GM23248 (cell line): ENCODE results near the gene HIF3A. TPM values are rescaled to one million over a fixed set of nuclear protein-coding genes. Genes with fewer than 3 reads are reported as not detected.
A peak's percentile ranks its signal among the peaks of the same experiment; 100 is the strongest.

ENCODE experiments used
- DNase-seq: peaks from one replicate; pipeline ENCODE4 v3.0.0-alpha.2; 2015
- H2AFZ ChIP-seq: fragments of 200-600 bp; sonication (generic); 2 replicates; pipeline ENCODE4 v1.6.1; 2016; ENCODE audit warnings: antibody characterized with exemption
- H3F3A ChIP-seq: fragments of 200-600 bp; sonication (generic); 2 replicates; pipeline ENCODE4 v1.6.1; 2016; ENCODE audit warnings: mild to moderate bottlenecking, antibody characterized with exemption, mixed run types; ENCODE audit not compliant: insufficient read depth
- H3K27ac ChIP-seq: fragments of 200-600 bp; sonication (generic); 2 replicates; pipeline ENCODE4 v1.5.1; 2016; ENCODE audit warnings: mild to moderate bottlenecking
- H3K27me3 ChIP-seq: fragments of 200-600 bp; sonication (generic); replicated peaks from 2 replicates; pipeline ENCODE4 v1.6.1; 2016; ENCODE audit warnings: mild to moderate bottlenecking; ENCODE audit not compliant: insufficient read depth
- H3K36me3 ChIP-seq: fragments of 200-600 bp; sonication (generic); 2 replicates; pipeline ENCODE4 v1.6.1; 2016; ENCODE audit warnings: low read depth, mild to moderate bottlenecking
- H3K4me1 ChIP-seq: fragments of 200-600 bp; sonication (generic); 2 replicates; pipeline ENCODE4 v1.6.1; 2016; ENCODE audit warnings: mild to moderate bottlenecking; ENCODE audit not compliant: insufficient read depth
- H3K4me2 ChIP-seq: fragments of 200-600 bp; sonication (generic); one replicate; pipeline ENCODE4 v1.6.1; 2016; ENCODE audit warnings: mild to moderate bottlenecking; ENCODE audit not compliant: unreplicated experiment
- H3K4me3 ChIP-seq: fragments of 200-600 bp; sonication (generic); 2 replicates; pipeline ENCODE4 v1.5.1; 2016; ENCODE audit warnings: mild to moderate bottlenecking
- H3K79me2 ChIP-seq: fragments of 200-600 bp; sonication (generic); 2 replicates; pipeline ENCODE4 v1.6.1; 2016; ENCODE audit warnings: mild to moderate bottlenecking; ENCODE audit not compliant: insufficient read depth
- H3K9ac ChIP-seq: fragments of 200-600 bp; sonication (generic); 2 replicates; pipeline ENCODE4 v1.6.1; 2016; ENCODE audit warnings: mild to moderate bottlenecking
- H3K9me2 ChIP-seq: fragments of 200-600 bp; sonication (generic); 2 replicates; pipeline ENCODE4 v1.6.1; 2016; ENCODE audit warnings: mixed run types, mild to moderate bottlenecking, moderate library complexity; ENCODE audit not compliant: insufficient read depth
- H3K9me3 ChIP-seq: fragments of 200-600 bp; sonication (generic); one replicate; pipeline ENCODE4 v1.6.1; 2017; ENCODE audit warnings: low read depth
- H4K20me1 ChIP-seq: fragments of 200-600 bp; sonication (generic); 2 replicates; pipeline ENCODE4 v1.6.0; 2016; ENCODE audit not compliant: insufficient read depth
- EZH2 ChIP-seq: fragments of 200-600 bp; sonication (generic); IDR thresholded peaks from 2 replicates; pipeline ENCODE4 v1.6.1; 2018; ENCODE audit warnings: antibody characterized with exemption, mild to moderate bottlenecking; ENCODE audit not compliant: insufficient read depth, poor library complexity, severe bottlenecking
- EZH2phosphoT487 ChIP-seq: fragments of 200-600 bp; sonication (generic); IDR thresholded peaks from 2 replicates; pipeline ENCODE4 v1.6.1; 2018; ENCODE audit warnings: antibody characterized with exemption, moderate library complexity, mild to moderate bottlenecking, low read depth; ENCODE audit not compliant: insufficient read depth
- WGBS, 2 experiments: methylation state at CpG; one replicate each; pipeline ENCODE4 v1.1.6; 2015 to 2017; ENCODE audit warnings: low lambda C conversion rate in 2 of 2, low coverage in 1 of 2; ENCODE audit errors: missing lambda C conversion rate in 2 of 2; 5-methylcytosine and 5-hydroxymethylcytosine counted together
- in situ Hi-C: fragments of 300-500 bp; cut with MboI; formaldehyde crosslinking; loops from 2 replicates; pipeline ENCODE4 v1.15.0; 2020
- polyA plus RNA-seq: library from polyadenylated mRNA; unstranded; fragments of >200 nt; fragmentation: Nextera tagmentation; extraction: Ambion mirVana; gene quantifications from 2 replicates; pipeline ENCODE4 v1.2.1, GENCODE V29; 2016
- total RNA-seq: library from RNA; depleted of rRNA; stranded (reverse); fragments of >200 nt; shearing (Covaris generic); gene quantifications from 2 replicates; pipeline ENCODE4 v1.2.3, GENCODE V29; 2014

HIF3A gene
- total and polyA plus RNA-seq, 2 experiments from 2014 or later = 0.20 TPM; not detected in 1

GRCh38 chr19:46376241-46377153 lies 79.7 kb downstream of the HIF3A start:
- no peak overlapping the region for H3K9ac ChIP-seq
- H3K36me3 ChIP-seq = no peaks in the 10 kb centered on the region
- H3K9me3 ChIP-seq = no peaks in the 10 kb centered on the region
- no peak overlapping the region for H2AFZ ChIP-seq
- no peak overlapping the region for H3K27ac ChIP-seq
- H3K4me2 ChIP-seq = no peak overlapping the region
- peaks cover 54% of the 10 kb centered on the region for H3K4me1 ChIP-seq
- no peaks in the 10 kb centered on the region for H4K20me1 ChIP-seq
- H3K27me3 ChIP-seq = no peaks in the 10 kb centered on the region
- H3F3A ChIP-seq = peaks cover 44% of the 10 kb centered on the region
- no peaks in the 10 kb centered on the region for H3K9me2 ChIP-seq
- H3K79me2 ChIP-seq = peaks cover 34% of the 10 kb centered on the region
- DNase-seq = no peak
- in situ Hi-C loops = no loop called here
- TF ChIP-seq EZH2phosphoT487 (no peak), EZH2 (no peak)
- WGBS, 2 experiments = 88 to 92% methylated on average over 20 of the region's 20 CpGs
- no peak overlapping the region for H3K4me3 ChIP-seq

- no peak for TF ChIP-seq EZH2phosphoT487
- Histone ChIP-seq H3K9me3 (no peaks in the 10 kb centered on the region), H3K36me3 (0 out of 2 replicates have a peak, but pooled peaks cover 10% of the 10 kb centered on the region)
Measured at GRCh38 chr19:46378268-46378667, 81.4 kb downstream of the HIF3A start.

GRCh38 chr19:46380690-46381089 lies 83.8 kb downstream of the HIF3A start:
- Histone ChIP-seq H3K36me3 (0 out of 2 replicates have a peak, but pooled peaks cover 10% of the 10 kb centered on the region), H3K4me1 (peaks cover 29% of the 10 kb centered on the region)
- WGBS, 2 experiments = 73% methylated on average over 2 of the region's 2 CpGs

More at GRCh38 chr19:46378268-46378667, 81.4 kb downstream of the HIF3A start:
- Histone ChIP-seq H3K4me2 (peak overlapping the region; percentile 70), H3K27me3 (no peaks in the 10 kb centered on the region), H3K9me2 (no peaks in the 10 kb centered on the region), H3K27ac (peak overlapping the region; percentile 85), H3K79me2 (peaks cover 38% of the 10 kb centered on the region), H2AFZ (no peak overlapping the region), H4K20me1 (no peaks in the 10 kb centered on the region), H3K4me1 (peaks cover 38% of the 10 kb centered on the region), H3K9ac (peak overlapping the region; percentile 59), H3F3A (peaks cover 30% of the 10 kb centered on the region), H3K4me3 (peak overlapping the region; percentile 48; the same call in 1 of the 2 replicates)
- in situ Hi-C loops = no loop called here
- WGBS, 2 experiments = 0 to 6% methylated on average over 2 of the region's 2 CpGs
- DNase-seq = peak; percentile 95

GRCh38 chr19:46381346-46381745 lies 84.5 kb downstream of the HIF3A start:
- H3K9ac ChIP-seq = no peak overlapping the region
- in situ Hi-C loops = no loop called here
- peaks cover 30% of the 10 kb centered on the region for H3F3A ChIP-seq
- H3K36me3 ChIP-seq = 0 out of 2 replicates have a peak, but pooled peaks cover 10% of the 10 kb centered on the region
- no peak for DNase-seq
- no peak overlapping the region for H3K4me2 ChIP-seq
- no peak overlapping the region for H3K4me3 ChIP-seq
- H3K27me3 ChIP-seq = no peaks in the 10 kb centered on the region
- TF ChIP-seq EZH2phosphoT487 (no peak), EZH2 (no peak)
- no peaks in the 10 kb centered on the region for H3K9me2 ChIP-seq
- H3K9me3 ChIP-seq = no peaks in the 10 kb centered on the region
- H2AFZ ChIP-seq = no peak overlapping the region
- no peak overlapping the region for H3K27ac ChIP-seq
- H4K20me1 ChIP-seq = no peaks in the 10 kb centered on the region
- peaks cover 29% of the 10 kb centered on the region for H3K4me1 ChIP-seq
- WGBS, 2 experiments = 96 to 100% methylated on average over 2 of the region's 2 CpGs
- peaks cover 38% of the 10 kb centered on the region for H3K79me2 ChIP-seq

More at GRCh38 chr19:46380690-46381089, 83.8 kb downstream of the HIF3A start:
- DNase-seq = no peak
- no peak overlapping the region for H2AFZ ChIP-seq
- no peak overlapping the region for H3K4me3 ChIP-seq
- no peaks in the 10 kb centered on the region for H3K9me2 ChIP-seq
- no peak overlapping the region for H3K9ac ChIP-seq
- in situ Hi-C loops = no loop called here
- no peak overlapping the region for H3K27ac ChIP-seq
- no peaks in the 10 kb centered on the region for H3K27me3 ChIP-seq
- no peak for TF ChIP-seq EZH2phosphoT487
- no peak for TF ChIP-seq EZH2
- no peak overlapping the region for H3K4me2 ChIP-seq
- peaks cover 30% of the 10 kb centered on the region for H3F3A ChIP-seq
- peaks cover 38% of the 10 kb centered on the region for H3K79me2 ChIP-seq
- no peaks in the 10 kb centered on the region for H4K20me1 ChIP-seq
- H3K9me3 ChIP-seq = no peaks in the 10 kb centered on the region
